Endothelial cell of umbilical vein (primary cell): ENCODE data around the gene MOBP. TPM values are rescaled to one million over a fixed set of nuclear protein-coding genes. Genes with fewer than 3 reads are reported as not detected.

Source experiments
- BruUV-seq: library from RNA; stranded (reverse); fragments of 400-500 nt; replicated peaks from 2 replicates; lab custom pipeline; 2021; lab: Mats Ljungman, UMichigan
- CTCF ChIA-PET: fragments of 300-600, 350-600 bp; sonication (Branson Sonifier 250); formaldehyde crosslinking; loops from one replicate; lab custom pipeline; 2021; ENCODE audit warnings: antibody characterized with exemption, inconsistent platforms; lab: Charles Lee
- POLR2A ChIA-PET: fragments of 300-600, 350-600 bp; sonication (Branson Sonifier 250); formaldehyde crosslinking; loops from one replicate; lab custom pipeline; 2021; ENCODE audit warnings: antibody characterized with exemption, inconsistent platforms; lab: Charles Lee
- DNase-seq: peaks from one replicate; pipeline ENCODE4 v3.0.0-alpha.2; 2011; ENCODE audit warnings: low read depth, low spot score
- FAIRE-seq: peaks from 2 replicates; lab custom pipeline; 2011; peaks lifted over from hg19 to GRCh38; lab: Jason Lieb, UNC
- H2AFZ ChIP-seq: 2 replicates; pipeline ENCODE4 v1.6.0; 2012; ENCODE audit warnings: low read depth, low read length, control low read depth, inconsistent platforms
- H3K27ac ChIP-seq: 2 replicates; pipeline ENCODE4 v1.5.1; 2011; ENCODE audit warnings: low read depth, mild to moderate bottlenecking, control low read depth, low read length, moderate library complexity; ENCODE audit not compliant: insufficient read depth
- H3K27me3 ChIP-seq, 2 experiments: 2 replicates each; pipeline versions ENCODE4 v1.6.0 to v1.6.1; 2011; ENCODE audit warnings: low read length in 2 of 2, mixed read lengths in 1 of 2; ENCODE audit not compliant: control insufficient read depth in 2 of 2, insufficient read depth in 2 of 2
- H3K36me3 ChIP-seq, 2 experiments: 2 replicates in 1 of 2; 3 replicates in 1 of 2; pipeline ENCODE4 v1.5.1; 2011; ENCODE audit warnings: low read length in 2 of 2, mild to moderate bottlenecking in 1 of 2, moderate library complexity in 1 of 2; ENCODE audit not compliant: control insufficient read depth in 2 of 2, insufficient read depth in 2 of 2; ENCODE audit errors: extremely low read depth in 1 of 2
- H3K4me1 ChIP-seq: 3 replicates; pipeline ENCODE4 v1.5.1; 2011; ENCODE audit warnings: mild to moderate bottlenecking, low read length; ENCODE audit not compliant: control insufficient read depth, insufficient read depth; ENCODE audit errors: extremely low read depth
- H3K4me2 ChIP-seq: 2 replicates; pipeline ENCODE4 v1.6.1; 2011; ENCODE audit warnings: low read length, control low read depth, mixed read lengths; ENCODE audit not compliant: insufficient read depth
- H3K4me3 ChIP-seq, 3 experiments: fragments of 200-600 bp in 1 of 3; sonication (generic), shearing (Covaris generic) in 1 of 3; replicated peaks in 1 of 3; 2 replicates each; pipeline ENCODE4 v1.5.1; 2011 to 2016; ENCODE audit warnings: control low read depth in 3 of 3, low read length in 3 of 3, mild to moderate bottlenecking in 2 of 3, inconsistent platforms in 1 of 3, low read depth in 1 of 3, moderate library complexity in 1 of 3; ENCODE audit not compliant: insufficient read depth in 1 of 3
- H3K79me2 ChIP-seq: 2 replicates; pipeline ENCODE4 v1.6.0; 2012; ENCODE audit warnings: low read length, inconsistent platforms; ENCODE audit not compliant: control insufficient read depth, insufficient read depth
- H3K9ac ChIP-seq: replicated peaks from 2 replicates; pipeline ENCODE3; 2011; ENCODE audit warnings: low read length, control low read depth; ENCODE audit not compliant: insufficient read depth; ENCODE audit errors: extremely low read depth
- H3K9me1 ChIP-seq: replicated peaks from 3 replicates; pipeline ENCODE4 v1.6.0; 2011; ENCODE audit warnings: mild to moderate bottlenecking, low read length; ENCODE audit not compliant: control insufficient read depth, insufficient read depth; ENCODE audit errors: extremely low read depth
- H3K9me3 ChIP-seq: replicated peaks from 2 replicates; pipeline ENCODE4 v1.5.1; 2012; ENCODE audit warnings: low read length, inconsistent platforms; ENCODE audit not compliant: control insufficient read depth, insufficient read depth
- H4K20me1 ChIP-seq: replicated peaks from 2 replicates; pipeline ENCODE3; 2011; ENCODE audit warnings: mild to moderate bottlenecking, low read length; ENCODE audit not compliant: control insufficient read depth, insufficient read depth; ENCODE audit errors: extremely low read depth
- MAX ChIP-seq: IDR thresholded peaks from 2 replicates; pipeline ENCODE4 v1.6.1; 2011; ENCODE audit not compliant: insufficient read depth, insufficient read length
- dilution Hi-C: fragments of 300-500 bp; cut with MboI; formaldehyde crosslinking; loops from one replicate; pipeline ENCODE4 v1.15.0; 2019; ENCODE audit warnings: low sequenced_read_pairs; ENCODE audit not compliant: extremely low pct_ligation_motif_present
- intact Hi-C: fragments of 100-400 bp; cut with micrococcal nuclease; formaldehyde crosslinking; loops from one replicate; pipeline ENCODE4 v1.10.0; 2022
- polyA plus RNA-seq, 4 experiments: library from polyadenylated mRNA; depleted of rRNA in 3 of 4; stranded (reverse) in 3 of 4; unstranded in 1 of 4; fragments of >200 nt; gene quantifications; 2 replicates each; pipeline versions ENCODE4 v1.2.1 to v1.2.3, GENCODE V29; 2011 to 2012; ENCODE audit warnings: missing spikeins in 1 of 4
- total RNA-seq: library from RNA; stranded (reverse); gene quantifications from 2 replicates; pipeline ENCODE4 v1.2.3, GENCODE V29; 2021

Gene MOBP
- total and polyA plus RNA-seq, 2 donors (not counting 3 experiments of a cell fraction or from before 2014, with no cell fraction given): 2.0 to 2.3 TPM

- Histone ChIP-seq H3K36me3 (no peaks in the 10 kb centered on the region), H3K4me2 (no peak overlapping the region), H3K4me1 (peaks cover 7% of the 10 kb centered on the region), H3K27ac (no peak overlapping the region), H3K9me3 (no peaks in the 10 kb centered on the region), H3K9me1 (no peaks in the 10 kb centered on the region), H3K9ac (no peak overlapping the region), H3K4me3 (no peak overlapping the region), H4K20me1 (no peaks in the 10 kb centered on the region), H3K79me2 (no peaks in the 10 kb centered on the region), H2AFZ (peak overlapping the region; percentile 15), H3K27me3 (no peaks in the 10 kb centered on the region)
- BruUV-seq: no TSS peak
- ChIA-PET POLR2A (no interaction called here), CTCF (interaction anchor here (1.2 kb wide), 1 partner anchor 12 kb away, joined by 4 read pairs; no protein-coding TSS in a partner anchor)
- intact Hi-C loops (no loop called here), dilution Hi-C loops (no loop called here)
- DNase-seq: no peak
- FAIRE-seq: no peak
- TF ChIP-seq MAX: no peak
Observed at GRCh38 chr3:39435006-39435748, 32.3 kb upstream of the MOBP start.

GRCh38 chr3:39438880-39439279 is 28.6 kb upstream of the MOBP start:
- BruUV-seq: no TSS peak
- H3K9ac ChIP-seq: no peak overlapping the region
- no peaks in the 10 kb centered on the region for H3K79me2 ChIP-seq
- no peaks in the 10 kb centered on the region for H4K20me1 ChIP-seq
- TF ChIP-seq MAX: no peak
- H3K27ac ChIP-seq: no peak overlapping the region
- intact Hi-C loops (no loop called here), dilution Hi-C loops (no loop called here)
- FAIRE-seq (no peak), DNase-seq (no peak)
- H3K9me3 ChIP-seq: no peaks in the 10 kb centered on the region
- ChIA-PET CTCF (interaction anchor here (1.0 kb wide), 1 partner anchor 9 kb away, joined by 7 read pairs; no protein-coding TSS in a partner anchor), POLR2A (no interaction called here)
- H3K27me3 ChIP-seq: no peaks in the 10 kb centered on the region
- H2AFZ ChIP-seq: no peak overlapping the region
- no peaks in the 10 kb centered on the region for H3K9me1 ChIP-seq
- no peak overlapping the region for H3K4me3 ChIP-seq
- H3K4me1 ChIP-seq: peaks cover 1% of the 10 kb centered on the region
- H3K36me3 ChIP-seq: no peaks in the 10 kb centered on the region
- H3K4me2 ChIP-seq: no peak overlapping the region
